CD4-positive, alpha-beta T cell treated with Interleukin-1 beta for 1 hour (primary cell): ENCODE results near the gene GPATCH8.
A peak's percentile ranks its signal among the peaks of the same experiment; 100 is the strongest.
"Not testable (repeated sequence)": the region's sequence is repeated elsewhere in the genome, so short reads cannot be mapped to it uniquely, and the experiment has no call there.

Experiments
- DNase-seq, 2 donors: peaks; one replicate each; pipeline ENCODE4 v3.0.0-alpha.2; 2020 to 2022

Gene GPATCH8

DNA sequence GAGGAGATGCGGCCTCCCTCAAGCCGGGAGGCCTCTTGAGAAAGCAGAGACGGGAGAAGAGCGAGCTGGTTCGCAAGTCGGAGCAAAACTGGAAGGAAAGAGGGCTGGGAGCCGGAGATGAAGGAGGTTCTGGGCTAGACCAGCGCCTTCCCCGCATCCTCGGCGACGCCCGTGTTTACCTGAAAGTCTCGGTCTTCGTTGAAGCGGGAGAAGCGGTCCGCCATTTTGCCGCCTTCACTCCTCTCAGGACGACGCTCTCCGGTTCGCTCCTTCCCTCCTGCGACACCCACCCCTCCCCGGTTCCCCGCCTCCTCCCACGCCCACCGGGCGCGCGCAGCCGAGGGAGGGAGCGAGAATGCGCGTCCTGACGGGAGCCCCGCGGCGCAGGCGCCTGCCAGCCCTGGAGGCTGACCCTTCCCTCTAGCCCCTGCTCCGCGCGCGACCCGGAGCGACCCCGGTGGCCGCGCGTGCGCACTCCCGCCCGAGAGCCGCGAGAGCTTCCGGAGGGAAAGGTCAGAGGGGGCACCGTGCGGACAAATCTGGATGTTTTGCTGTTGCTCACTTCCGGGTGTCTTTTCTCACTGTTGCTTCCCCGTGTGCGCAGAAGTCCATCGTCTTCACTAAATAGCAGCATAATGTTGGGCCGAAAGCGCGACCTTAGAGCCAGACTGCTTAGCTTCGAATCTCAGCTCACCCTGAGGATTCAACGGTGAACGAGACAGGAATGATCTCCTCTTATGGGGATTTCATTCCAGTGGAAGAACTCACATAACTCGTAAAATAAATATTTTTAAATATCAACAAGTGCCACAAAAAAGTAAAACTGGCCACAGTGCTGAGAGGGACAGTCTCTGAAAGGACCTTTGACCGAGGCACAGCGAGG is at the start of gene GPATCH8:
Gene GPATCH8 (minus strand): TSS at position 260 of the 883 bp plus-strand sequence. CDS start 36 bp downstream, at position 224.
- DNase-seq, result peak; percentile 96 to 97

DNA sequence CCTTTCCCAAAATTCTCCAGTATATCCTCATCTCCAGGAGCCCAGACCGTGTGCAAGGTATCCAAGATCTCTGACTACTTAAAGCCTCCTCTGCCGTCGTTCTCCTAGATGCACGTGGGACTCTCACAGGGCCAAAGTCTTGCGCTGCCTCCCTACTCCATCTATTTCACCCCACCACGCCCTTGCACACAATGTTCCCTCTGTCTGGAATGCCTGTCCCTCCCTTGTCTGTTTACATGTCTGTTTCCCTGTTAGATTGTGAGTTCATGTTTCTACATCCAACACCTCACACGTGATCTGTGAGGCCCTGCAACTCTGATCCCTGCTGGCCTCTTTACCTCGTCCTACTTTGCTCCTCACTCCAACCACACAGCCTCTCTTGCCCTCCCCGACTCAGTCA is 49.2 kb upstream of the GPATCH8 start:
- no peak for DNase-seq

- no peak for DNase-seq
Measured at GRCh38 chr17:44549686-44550085, 46.5 kb upstream of the GPATCH8 start.

- DNase-seq, result no peak
Measured at GRCh38 chr17:44548376-44549230, 45.4 kb upstream of the GPATCH8 start.

- no peak for DNase-seq
Measured at GRCh38 chr17:44547625-44548267, 44.5 kb upstream of the GPATCH8 start.

- DNase-seq, result no peak
Measured at GRCh38 chr17:44546671-44547606, 43.7 kb upstream of the GPATCH8 start.

DNA sequence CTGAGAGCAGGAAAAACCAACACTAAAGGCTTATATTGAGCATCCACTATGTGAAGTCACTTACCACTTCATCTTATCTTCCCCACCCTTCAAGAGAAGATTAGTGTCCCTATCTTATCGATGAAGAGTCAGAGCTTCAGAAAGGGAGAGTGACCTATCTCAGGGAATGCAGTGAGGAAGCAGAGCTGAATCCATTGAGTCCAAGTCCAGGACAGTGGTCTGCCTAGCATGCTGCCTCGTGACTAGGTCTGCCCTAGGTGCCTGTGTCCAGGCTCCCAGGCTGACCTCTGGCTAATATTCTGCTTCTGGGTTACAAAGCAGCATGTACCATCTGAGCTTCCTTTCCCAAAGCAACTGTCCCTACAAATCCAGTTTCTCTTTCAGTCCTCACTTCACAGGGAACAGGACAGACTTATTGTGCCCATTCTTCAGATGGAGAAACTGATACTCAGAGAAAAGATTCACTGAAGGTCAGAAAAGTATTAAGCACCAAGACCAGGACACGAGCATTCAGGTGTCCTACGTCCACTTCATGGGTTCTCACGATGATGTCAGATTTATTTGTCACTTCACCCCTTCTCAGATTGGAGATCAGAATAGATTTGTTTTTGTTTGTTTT is 40.8 kb upstream of the GPATCH8 start:
- no peak for DNase-seq

DNA sequence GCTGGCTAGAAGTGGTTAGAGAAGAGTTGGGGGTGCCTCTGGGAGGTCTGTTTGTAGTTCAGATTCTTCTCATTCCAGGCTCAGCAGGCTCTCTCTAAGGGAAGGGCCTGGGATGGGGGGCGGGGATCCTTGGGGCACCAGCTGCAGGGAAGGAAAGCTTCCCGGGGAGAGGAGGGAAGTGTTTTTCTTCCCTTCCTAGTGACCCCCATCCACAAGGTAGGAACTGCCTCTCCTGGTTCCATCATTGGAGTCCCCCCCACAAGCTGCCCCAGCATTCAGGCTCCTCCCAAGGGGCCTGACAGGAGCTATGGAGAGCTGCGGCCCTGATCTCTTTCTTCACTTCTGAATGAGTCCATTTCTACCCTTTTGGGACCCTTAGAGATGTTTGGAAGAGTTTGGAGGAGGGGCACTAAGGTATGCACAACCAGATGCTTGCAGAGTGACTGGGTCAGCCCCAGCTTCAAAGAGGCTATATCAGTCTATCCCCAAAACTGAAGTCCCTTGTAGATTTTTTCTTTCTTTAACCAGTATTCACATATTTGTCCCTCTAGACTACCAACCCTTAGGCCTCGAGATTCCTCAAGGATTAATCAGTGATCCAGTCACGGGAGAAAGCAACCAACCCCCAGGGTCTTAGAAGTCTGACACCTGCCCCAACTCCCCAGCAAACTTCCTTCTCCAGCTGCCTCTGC is 40.2 kb upstream of the GPATCH8 start:
- DNase-seq, result no peak

- DNase-seq, result no peak
Measured at GRCh38 chr17:44541884-44542581, 38.8 kb upstream of the GPATCH8 start.

DNA sequence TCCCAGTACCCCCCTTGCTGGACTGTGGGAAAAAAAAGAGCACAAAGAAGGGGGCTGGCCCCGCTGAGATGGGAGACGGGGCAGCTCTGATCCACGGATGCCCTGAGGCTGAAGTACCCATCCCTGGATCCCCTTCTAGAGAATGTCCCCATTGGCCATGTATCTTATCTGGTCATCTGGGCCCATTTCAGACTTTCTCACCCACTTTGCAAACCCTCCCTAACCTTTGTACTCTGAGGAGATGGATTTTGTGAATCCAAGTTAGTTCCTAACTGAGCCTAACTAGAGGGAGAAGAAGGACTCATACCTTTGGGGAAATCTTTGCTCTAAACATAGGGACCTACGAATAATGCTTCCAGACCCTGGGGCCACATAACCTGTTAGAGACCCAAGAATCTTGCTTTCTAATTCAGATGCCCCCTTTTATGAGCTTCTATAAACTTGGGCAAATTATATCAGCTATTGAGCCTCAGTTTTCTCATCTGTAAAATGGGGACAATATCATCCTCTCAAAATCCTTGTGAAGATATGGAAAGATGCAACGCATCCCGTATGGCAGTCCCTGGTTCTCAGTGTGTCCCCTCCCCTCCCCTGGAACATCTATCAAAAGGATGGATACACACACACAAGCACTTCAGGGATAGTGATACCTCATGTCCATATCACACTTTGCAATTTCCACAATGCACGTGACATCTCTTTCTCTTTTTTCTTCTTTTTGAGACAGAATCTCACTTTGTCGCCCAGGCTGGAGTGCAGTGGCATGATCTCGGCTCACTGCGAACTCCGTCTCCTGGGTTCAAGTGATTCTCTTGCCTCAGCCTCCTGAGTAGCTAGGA is 37.3 kb upstream of the GPATCH8 start:
- DNase-seq, result no peak

DNA sequence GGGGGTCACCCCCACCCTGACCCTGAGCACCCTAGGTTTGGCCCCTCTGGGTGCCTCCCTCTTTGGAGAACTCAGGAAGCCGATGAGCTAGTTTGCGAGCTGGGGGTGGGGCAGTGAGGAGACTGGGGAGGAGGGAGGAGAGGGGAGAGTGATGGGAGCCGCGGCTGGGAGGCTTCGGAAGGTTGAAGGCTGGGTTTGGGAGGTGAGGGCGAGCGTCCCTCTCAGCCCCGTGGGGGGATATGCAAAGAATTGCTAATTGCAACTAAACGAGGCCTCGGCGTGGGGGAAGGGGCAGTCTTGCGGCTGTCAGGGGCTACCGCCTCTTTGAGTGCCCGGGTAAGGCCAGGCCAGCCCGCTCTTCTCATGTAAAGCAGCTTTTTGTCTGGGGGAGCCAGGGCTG is 36.5 kb upstream of the GPATCH8 start:
- no peak for DNase-seq

GRCh38 chr17:44537922-44538321 is 34.7 kb upstream of the GPATCH8 start:
- not testable (repeated sequence) for DNase-seq

GRCh38 chr17:44536090-44536953 is 33.1 kb upstream of the GPATCH8 start:
- no peak for DNase-seq

DNA sequence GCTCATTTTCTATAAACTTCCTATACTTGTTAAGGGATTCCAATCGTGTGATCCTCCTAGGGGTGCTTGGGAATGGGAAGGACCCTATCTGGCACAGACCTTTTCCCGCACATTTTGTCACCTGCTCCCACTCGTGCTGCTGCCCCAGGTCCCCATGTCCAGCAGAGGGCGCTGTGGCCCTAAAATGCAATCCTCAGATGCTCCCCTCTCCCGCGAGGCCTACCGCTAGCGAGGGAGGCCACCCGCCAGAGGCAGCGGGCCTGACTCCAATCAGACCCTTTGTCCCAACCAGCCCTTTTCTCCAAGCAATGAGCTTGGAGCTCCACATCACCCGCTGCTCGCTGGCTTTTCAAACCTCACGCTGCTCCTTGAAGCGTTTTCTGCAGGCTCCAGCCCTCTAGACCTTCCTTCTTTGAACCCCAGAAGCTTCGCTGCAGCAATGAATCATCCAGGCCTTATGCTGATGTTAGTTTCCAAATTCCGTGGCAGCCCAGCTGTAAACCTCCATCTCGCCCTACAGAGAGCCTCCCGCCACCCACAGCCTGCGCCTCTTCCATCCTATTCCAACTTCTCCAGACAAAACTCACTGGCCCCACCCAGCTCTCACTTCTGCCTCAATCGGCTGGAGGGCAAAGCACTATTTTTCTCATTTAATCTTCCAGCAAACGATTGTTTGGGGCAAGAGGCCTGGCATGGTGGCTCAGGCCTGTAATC is 30.5 kb upstream of the GPATCH8 start:
- DNase-seq, result peak; percentile 76 to 80

DNA sequence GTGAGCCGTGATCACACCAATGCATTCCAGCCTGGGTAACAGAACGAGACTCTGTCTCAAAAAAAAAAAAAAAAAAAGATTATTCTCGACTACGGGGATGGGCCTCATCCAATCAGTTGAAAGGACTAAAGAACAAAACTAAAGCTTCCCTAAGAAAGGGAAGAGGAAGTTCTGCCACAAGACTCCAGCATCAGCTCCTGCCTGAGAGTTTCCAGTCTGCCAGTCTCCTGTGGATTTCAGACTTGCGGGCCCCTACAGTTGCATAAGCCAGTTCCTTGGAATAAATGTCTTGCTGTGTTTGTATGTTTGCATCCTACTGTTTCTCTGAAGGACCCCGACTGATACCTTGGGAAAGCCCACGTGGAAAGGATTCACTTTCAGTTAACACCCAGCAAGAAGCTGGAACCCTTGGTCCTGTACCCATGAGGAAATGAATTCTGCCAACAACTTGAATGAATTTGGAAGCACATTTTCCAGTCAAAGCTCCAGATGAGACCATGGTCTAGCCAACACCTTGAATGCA is 27.8 kb upstream of the GPATCH8 start:
- no peak for DNase-seq

DNA sequence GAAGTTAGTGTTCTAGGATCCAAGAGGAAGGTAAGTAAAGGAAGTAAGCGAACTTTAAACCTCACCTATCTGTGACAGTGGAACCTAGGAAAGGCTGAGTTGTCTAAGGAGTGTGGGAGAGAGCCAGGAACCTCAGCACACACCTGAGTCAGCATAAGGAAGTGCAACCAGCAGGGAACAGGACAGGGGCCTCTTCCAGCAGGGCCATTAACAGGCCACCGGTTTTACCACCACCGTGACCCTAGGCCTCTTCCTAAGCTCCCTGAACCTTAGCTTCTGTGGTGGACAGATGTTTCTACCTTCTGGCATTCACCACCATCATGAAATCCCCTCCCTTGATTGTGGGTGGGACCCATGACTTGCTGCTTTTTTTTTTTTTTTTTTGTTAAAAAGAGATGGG is 26.7 kb upstream of the GPATCH8 start:
- DNase-seq, result no peak

DNA sequence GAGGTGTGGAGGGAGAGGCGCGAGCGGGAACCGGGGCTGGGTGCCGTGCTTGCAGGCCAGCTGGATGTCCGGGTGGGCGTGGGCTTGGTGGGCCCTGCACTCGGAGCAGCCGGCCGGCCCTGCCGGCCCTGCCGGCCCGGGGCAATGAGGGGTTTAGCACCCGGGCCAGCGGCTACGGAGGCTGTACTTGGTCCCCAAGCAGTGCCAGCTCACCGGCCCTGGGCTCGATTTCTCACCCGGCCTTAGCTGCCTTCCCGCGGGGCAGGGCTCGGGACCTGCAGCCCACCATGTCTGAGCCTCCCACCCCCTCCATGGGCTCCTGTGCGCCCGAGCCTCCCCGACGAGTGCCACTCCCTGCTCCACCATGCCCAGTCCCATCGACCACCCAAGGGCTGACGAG is 24.7 kb upstream of the GPATCH8 start:
- DNase-seq, result no peak
